Activated CD8-positive, alpha-beta memory T cell treated with anti-CD3 and anti-CD28 coated beads for 36 hours (primary cell): ENCODE results near the gene RPS15. TPM values are rescaled to one million over a fixed set of nuclear protein-coding genes. Genes with fewer than 3 reads are reported as not detected.

Source experiments
- CTCF ChIA-PET: fragments of 350-600 bp; sonication (Branson Sonifier 250); formaldehyde crosslinking; loops from one replicate; lab custom pipeline; 2021; ENCODE audit warnings: antibody characterized with exemption; lab: Charles Lee
- POLR2A ChIA-PET: fragments of 350-600 bp; sonication (Branson Sonifier 250); formaldehyde crosslinking; loops from one replicate; lab custom pipeline; 2021; ENCODE audit warnings: antibody characterized with exemption; lab: Charles Lee
- total RNA-seq, 2 experiments: library from RNA; stranded (reverse); gene quantifications; one replicate each; pipeline ENCODE4 v1.2.3, GENCODE V29; 2021

RPS15 gene
- total RNA-seq, 2 experiments from 2014 or later: 1,429 to 1,438 TPM

- CTCF ChIA-PET: interaction anchor here (0.6 to 1.1 kb wide), 4 partner anchors 27 to 419 kb away, joined by 3 to 4 read pairs (median 3); no protein-coding TSS in a partner anchor
These were observed 3.7 kb downstream of the RPS15 start for GRCh38 chr19:1441677-1442438.

GRCh38 chr19:1445185-1445931, 7.2 kb downstream of the RPS15 start:
- POLR2A ChIA-PET: no interaction called here
- CTCF ChIA-PET: interaction anchor here (0.6 to 2.2 kb wide), 15 partner anchors 10 to 201 kb away, joined by 3 to 9 read pairs (median 3); partner anchors contain the start of gene C19orf25

More at GRCh38 chr19:1441677-1442438, 3.7 kb downstream of the RPS15 start:
- POLR2A ChIA-PET: interaction anchor here (0.6 to 0.7 kb wide), 2 partner anchors 14 to 24 kb away, joined by 3 to 7 read pairs; no protein-coding TSS in a partner anchor

- ChIA-PET POLR2A (interaction anchor here (0.5 kb wide), 1 partner anchor 16 kb away, joined by 3 read pairs; no protein-coding TSS in a partner anchor), CTCF (interaction anchor here (0.9 to 2.2 kb wide), 8 partner anchors 9 to 202 kb away, joined by 3 to 9 read pairs (median 3); no protein-coding TSS in a partner anchor)
These were observed 7.9 kb downstream of the RPS15 start for GRCh38 chr19:1445932-1446712.

- CTCF ChIA-PET: interaction anchor here (1.0 kb wide), 1 partner anchor 11 kb away, joined by 3 read pairs; no protein-coding TSS in a partner anchor
These were observed 8.7 kb downstream of the RPS15 start for GRCh38 chr19:1446713-1447481.

GRCh38 chr19:1447504-1447903, 9.3 kb downstream of the RPS15 start:
- CTCF ChIA-PET: interaction anchor here (0.6 to 0.9 kb wide), 2 partner anchors 22 to 24 kb away, joined by 3 to 5 read pairs; no protein-coding TSS in a partner anchor
- POLR2A ChIA-PET: no interaction called here

More at GRCh38 chr19:1446713-1447481, 8.7 kb downstream of the RPS15 start:
- POLR2A ChIA-PET: interaction anchor here (0.5 kb wide), 1 partner anchor 15 kb away, joined by 3 read pairs; no protein-coding TSS in a partner anchor

- CTCF ChIA-PET: interaction anchor here (0.6 to 0.9 kb wide), 3 partner anchors 22 to 69 kb away, joined by 3 to 5 read pairs (median 3); no protein-coding TSS in a partner anchor
These were observed 9.7 kb downstream of the RPS15 start for GRCh38 chr19:1447944-1448343.

GRCh38 chr19:1449467-1450442, 11.6 kb downstream of the RPS15 start, which contains the start of gene APC2:
Gene APC2 (plus strand): TSS chr19:1450121. CDS start chr19:1453002, 2,881 bp downstream.
- ChIA-PET CTCF (no interaction called here), POLR2A (interaction anchor here (1.5 kb wide), 1 partner anchor 19 kb away, joined by 3 read pairs; no protein-coding TSS in a partner anchor)

More at GRCh38 chr19:1447944-1448343, 9.7 kb downstream of the RPS15 start:
- POLR2A ChIA-PET: no interaction called here

- ChIA-PET POLR2A (no interaction called here), CTCF (no interaction called here)
These were observed 12.8 kb downstream of the RPS15 start for GRCh38 chr19:1450735-1451731.

- CTCF ChIA-PET: no interaction called here
- POLR2A ChIA-PET: no interaction called here
These were observed 14.0 kb downstream of the RPS15 start for GRCh38 chr19:1451916-1452801.

GRCh38 chr19:1452802-1453524, 14.8 kb downstream of the RPS15 start:
- POLR2A ChIA-PET: no interaction called here
- CTCF ChIA-PET: interaction anchor here (0.5 to 0.6 kb wide), 2 partner anchors 9 to 383 kb away, joined by 3 read pairs; no protein-coding TSS in a partner anchor

GRCh38 chr19:1453525-1454364, 15.5 kb downstream of the RPS15 start:
- ChIA-PET POLR2A (interaction anchor here (0.8 kb wide), 1 partner anchor 9 kb away, joined by 8 read pairs; no protein-coding TSS in a partner anchor), CTCF (interaction anchor here (0.6 to 2.7 kb wide), 3 partner anchors 9 to 23 kb away, joined by 3 to 8 read pairs (median 3); no protein-coding TSS in a partner anchor)

- CTCF ChIA-PET: interaction anchor here (1.5 to 2.7 kb wide), 4 partner anchors 10 to 22 kb away, joined by 3 to 8 read pairs (median 6); no protein-coding TSS in a partner anchor
- POLR2A ChIA-PET: interaction anchor here (0.6 to 0.8 kb wide), 3 partner anchors 10 to 458 kb away, joined by 3 to 8 read pairs (median 7); no protein-coding TSS in a partner anchor
These were observed 16.8 kb downstream of the RPS15 start for GRCh38 chr19:1455002-1455335.
